Measurements from ENCODE around the gene OTOS. TPM values are rescaled to one million over a fixed set of nuclear protein-coding genes. Genes with fewer than 3 reads are reported as not detected.

OTOS gene
- total RNA-seq, 1 experiment from 2014 or later: not detected

- no peaks in the 10 kb centered on the region for H3K36me3 ChIP-seq
- no peaks in the 10 kb centered on the region for H3K4me1 ChIP-seq (replicated peaks)
- peaks cover 2% of the 10 kb centered on the region; the same call in 1 of the 2 replicates for H3K9me3 ChIP-seq (replicated peaks)
- H3K4me3 ChIP-seq: no peak overlapping the region
- no peak overlapping the region for H3K27ac ChIP-seq
- peaks cover 23% of the 10 kb centered on the region for H3K27me3 ChIP-seq (replicated peaks)
- DNase-seq (ENCODE audit: low read depth in 1 of 2, low spot score in 2 of 2): no peak
These were observed 14.1 kb upstream of the OTOS start for GRCh38 chr2:240154606-240155005.

DNA sequence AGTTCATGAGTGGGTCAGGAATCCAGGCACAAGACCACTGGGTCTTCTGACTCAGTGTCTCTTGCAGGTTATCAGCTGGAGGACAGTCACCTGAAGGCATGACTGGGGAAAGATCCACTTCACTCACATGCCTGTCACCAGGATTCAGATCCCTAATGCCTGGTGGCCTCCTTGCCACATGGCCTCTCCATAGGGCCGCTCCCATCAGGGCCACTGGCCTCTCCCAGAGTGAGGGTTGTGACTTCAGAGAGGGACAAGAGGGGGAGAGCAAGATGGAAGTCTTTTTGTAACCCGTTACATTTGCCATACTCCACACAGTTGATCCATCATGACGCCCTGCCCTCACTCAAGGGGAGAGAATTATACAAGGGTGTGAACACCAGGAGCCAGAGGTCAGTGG is 13.0 kb upstream of the OTOS start:
- H3K4me1 ChIP-seq (replicated peaks): no peaks in the 10 kb centered on the region
- no peak overlapping the region for H3K27ac ChIP-seq
- H3K4me3 ChIP-seq: no peak overlapping the region
- H3K36me3 ChIP-seq: no peaks in the 10 kb centered on the region
- peaks cover 23% of the 10 kb centered on the region for H3K27me3 ChIP-seq (replicated peaks)
- no peak for DNase-seq (ENCODE audit: low read depth in 1 of 2, low spot score in 2 of 2)
- H3K9me3 ChIP-seq (replicated peaks): peaks cover 2% of the 10 kb centered on the region; the same call in 1 of the 2 replicates

GRCh38 chr2:240151477-240152031 is 11.1 kb upstream of the OTOS start:
- Histone ChIP-seq H3K36me3 (no peaks in the 10 kb centered on the region), H3K27me3 (replicated peaks) (peaks cover 23% of the 10 kb centered on the region), H3K4me1 (replicated peaks) (no peaks in the 10 kb centered on the region), H3K27ac (no peak overlapping the region), H3K9me3 (replicated peaks) (peaks cover 2% of the 10 kb centered on the region; the same call in 1 of the 2 replicates), H3K4me3 (no peak overlapping the region)
- DNase-seq (ENCODE audit: low read depth in 1 of 2, low spot score in 2 of 2): no peak

DNA sequence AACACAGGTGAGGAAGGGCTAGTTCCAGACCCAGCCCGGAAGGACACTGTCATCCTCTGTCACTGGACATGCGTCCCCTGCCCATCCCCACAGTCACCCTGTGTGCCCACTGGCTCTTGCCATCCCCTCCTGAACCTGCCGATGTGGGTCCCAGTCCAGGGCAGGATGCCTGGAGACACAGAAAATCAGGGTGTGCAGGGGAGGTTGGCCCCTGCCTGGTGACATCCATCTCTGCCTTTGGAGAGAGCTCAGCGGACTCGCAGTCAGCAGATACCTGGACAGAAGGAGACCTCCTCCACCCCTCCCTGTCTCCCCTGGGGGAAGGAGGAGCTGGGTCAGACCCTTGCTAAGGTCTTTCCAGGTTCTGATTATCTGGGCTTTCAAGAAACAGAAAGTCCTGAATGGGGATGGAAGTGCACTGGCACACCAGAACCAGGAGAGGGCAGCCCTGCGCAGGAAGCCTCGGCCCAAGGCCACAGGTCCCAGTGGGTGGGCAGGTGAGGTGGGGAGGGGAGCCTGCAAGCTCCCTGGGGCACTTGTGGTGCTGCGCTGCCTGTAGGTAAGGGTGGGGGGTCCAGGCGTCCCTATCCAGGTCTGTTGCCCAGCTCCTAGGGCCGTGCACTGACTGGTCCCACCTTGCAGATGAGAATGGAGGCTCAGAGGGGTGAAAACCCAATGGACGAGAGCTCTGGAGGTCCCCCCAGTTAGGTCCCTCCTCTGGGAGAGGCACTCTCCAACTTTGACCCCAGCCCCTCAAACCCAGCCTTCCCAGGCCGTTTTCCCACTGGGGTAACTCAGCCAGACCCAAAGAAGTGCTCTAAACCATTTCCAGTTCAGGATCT is 9.7 kb upstream of the OTOS start:
- Histone ChIP-seq H3K36me3 (no peaks in the 10 kb centered on the region), H3K27ac (no peak overlapping the region), H3K4me1 (replicated peaks) (no peaks in the 10 kb centered on the region), H3K27me3 (replicated peaks) (peaks cover 10% of the 10 kb centered on the region), H3K4me3 (no peak overlapping the region), H3K9me3 (replicated peaks) (peaks cover 2% of the 10 kb centered on the region; the same call in 1 of the 2 replicates)
- DNase-seq (ENCODE audit: low read depth in 1 of 2, low spot score in 2 of 2): no peak

DNA sequence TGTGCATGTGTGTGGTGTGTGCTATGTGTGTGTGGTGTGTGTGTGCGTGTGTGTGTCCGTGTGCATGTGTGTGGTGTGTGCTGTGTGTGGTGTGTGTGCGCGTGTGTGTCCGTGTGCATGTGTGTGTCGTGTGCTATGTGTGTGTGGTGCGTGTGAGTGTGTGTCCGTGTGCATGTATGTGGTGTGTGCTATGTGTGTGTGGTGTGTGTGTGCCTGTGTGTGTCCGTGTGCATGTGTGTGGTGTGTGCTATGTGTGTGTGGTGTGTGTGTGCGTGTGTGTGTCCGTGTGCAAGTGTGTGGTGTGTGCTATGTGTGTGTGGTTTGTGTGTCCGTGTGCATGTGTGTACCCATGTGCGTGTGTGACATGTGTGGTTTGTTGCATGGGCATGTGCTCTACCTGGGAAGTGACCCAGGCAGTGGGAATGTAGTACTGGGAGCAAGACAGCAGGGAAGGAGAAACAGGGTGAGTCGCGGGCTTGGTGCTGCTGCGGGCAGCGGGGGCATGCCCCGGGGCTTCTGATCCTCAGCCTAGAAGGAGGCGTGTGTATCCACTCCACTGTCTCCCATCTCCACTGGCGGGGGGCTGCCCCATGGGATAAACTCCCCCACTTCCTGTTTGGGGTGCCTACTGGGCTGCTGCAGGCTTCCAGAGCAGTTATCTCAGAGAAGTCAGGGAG is 7.6 kb upstream of the OTOS start:
- H3K4me3 ChIP-seq: no peak overlapping the region
- H3K9me3 ChIP-seq (replicated peaks): no peaks in the 10 kb centered on the region; the same call in 1 of the 2 replicates
- peaks cover 7% of the 10 kb centered on the region for H3K27me3 ChIP-seq (replicated peaks)
- no peak overlapping the region for H3K27ac ChIP-seq
- DNase-seq (ENCODE audit: low read depth in 1 of 2, low spot score in 2 of 2): no peak
- 0 out of 2 replicates have a peak, but pooled peaks cover 6% of the 10 kb centered on the region for H3K4me1 ChIP-seq (replicated peaks)
- no peaks in the 10 kb centered on the region for H3K36me3 ChIP-seq

DNA sequence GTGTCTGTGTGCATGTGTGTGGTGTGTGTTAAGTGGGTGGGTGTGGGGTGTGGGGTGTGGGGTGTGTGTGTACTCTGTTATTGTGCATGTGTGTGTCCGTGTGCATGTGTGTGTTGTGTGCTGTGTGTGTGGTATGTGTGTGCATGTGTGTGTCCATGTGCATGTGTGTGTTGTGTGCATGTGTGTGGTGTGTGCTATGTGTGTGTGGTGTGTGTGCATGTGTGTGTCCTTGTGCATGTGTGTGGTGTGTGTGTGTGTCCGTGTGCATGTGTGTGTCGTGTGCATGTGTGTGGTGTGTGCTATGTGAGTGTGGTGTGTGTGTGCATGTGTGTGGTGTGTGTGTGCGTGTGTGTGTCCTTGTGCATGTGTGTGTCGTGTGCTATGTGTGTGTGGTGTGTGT is 6.9 kb upstream of the OTOS start:
- Histone ChIP-seq H3K36me3 (no peaks in the 10 kb centered on the region), H3K27me3 (replicated peaks) (peaks cover 4% of the 10 kb centered on the region), H3K4me1 (replicated peaks) (0 out of 2 replicates have a peak, but pooled peaks cover 6% of the 10 kb centered on the region)

DNA sequence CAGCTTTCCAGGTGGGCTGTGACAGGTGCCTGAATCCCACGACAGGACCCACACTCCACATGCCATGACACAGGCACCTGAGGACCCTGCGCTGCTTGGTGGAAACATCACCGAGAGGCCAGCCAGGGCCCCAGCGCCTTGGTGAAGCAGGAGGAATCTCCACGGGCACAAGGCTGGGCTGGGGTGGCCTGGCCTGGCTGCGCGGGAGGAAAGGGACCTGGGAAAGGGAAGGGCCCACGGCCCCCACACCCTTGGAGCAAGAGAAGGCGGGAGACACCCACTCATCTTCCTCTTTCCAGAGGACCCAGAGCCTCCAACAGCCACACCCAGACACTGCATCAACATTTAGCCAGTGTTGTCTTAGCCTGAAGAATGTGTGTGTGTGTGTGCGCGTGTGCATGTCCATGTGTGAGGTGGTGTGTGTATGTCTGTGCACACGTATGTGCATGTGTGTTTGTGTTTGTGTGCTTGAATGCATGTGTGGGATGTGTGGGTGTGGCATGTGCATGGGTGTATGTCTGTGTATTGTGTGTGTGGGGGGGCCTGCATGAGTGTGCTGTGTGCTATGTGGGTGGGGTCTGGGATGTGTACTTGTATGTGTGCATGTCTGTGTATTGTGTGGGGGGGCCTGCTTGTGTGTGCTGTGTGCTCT is 6.3 kb upstream of the OTOS start:
- no peak for DNase-seq (ENCODE audit: low read depth in 1 of 2, low spot score in 2 of 2)
- H3K36me3 ChIP-seq: no peaks in the 10 kb centered on the region
- H3K9me3 ChIP-seq (replicated peaks): no peaks in the 10 kb centered on the region
- no peak overlapping the region for H3K27ac ChIP-seq
- no peak overlapping the region for H3K4me3 ChIP-seq
- 0 out of 2 replicates have a peak, but pooled peaks cover 6% of the 10 kb centered on the region for H3K4me1 ChIP-seq (replicated peaks)
- peaks cover 3% of the 10 kb centered on the region; the same call in 1 of the 2 replicates for H3K27me3 ChIP-seq (replicated peaks)

More for the DNA sequence above, 6.9 kb upstream of the OTOS start:
- no peak for DNase-seq (ENCODE audit: low read depth in 1 of 2, low spot score in 2 of 2)
- no peak overlapping the region for H3K4me3 ChIP-seq
- H3K9me3 ChIP-seq (replicated peaks): no peaks in the 10 kb centered on the region
- no peak overlapping the region for H3K27ac ChIP-seq

GRCh38 chr2:240146141-240146561 is 5.7 kb upstream of the OTOS start:
- Histone ChIP-seq H3K4me3 (no peak overlapping the region), H3K36me3 (no peaks in the 10 kb centered on the region), H3K27ac (no peak overlapping the region), H3K27me3 (replicated peaks) (peaks cover 9% of the 10 kb centered on the region; the same call in 1 of the 2 replicates), H3K9me3 (replicated peaks) (no peaks in the 10 kb centered on the region), H3K4me1 (replicated peaks) (0 out of 2 replicates have a peak, but pooled peaks cover 6% of the 10 kb centered on the region)
- DNase-seq (ENCODE audit: low read depth in 1 of 2, low spot score in 2 of 2): no peak

- Histone ChIP-seq H3K27me3 (replicated peaks) (peaks cover 13% of the 10 kb centered on the region; the same call in 1 of the 2 replicates), H3K9me3 (replicated peaks) (no peaks in the 10 kb centered on the region), H3K27ac (no peak overlapping the region), H3K4me1 (replicated peaks) (0 out of 2 replicates have a peak, but pooled peaks cover 6% of the 10 kb centered on the region), H3K36me3 (no peaks in the 10 kb centered on the region), H3K4me3 (no peak overlapping the region)
- DNase-seq (ENCODE audit: low read depth in 1 of 2, low spot score in 2 of 2): no peak
These were observed 5.0 kb upstream of the OTOS start for GRCh38 chr2:240145461-240145860.

DNA sequence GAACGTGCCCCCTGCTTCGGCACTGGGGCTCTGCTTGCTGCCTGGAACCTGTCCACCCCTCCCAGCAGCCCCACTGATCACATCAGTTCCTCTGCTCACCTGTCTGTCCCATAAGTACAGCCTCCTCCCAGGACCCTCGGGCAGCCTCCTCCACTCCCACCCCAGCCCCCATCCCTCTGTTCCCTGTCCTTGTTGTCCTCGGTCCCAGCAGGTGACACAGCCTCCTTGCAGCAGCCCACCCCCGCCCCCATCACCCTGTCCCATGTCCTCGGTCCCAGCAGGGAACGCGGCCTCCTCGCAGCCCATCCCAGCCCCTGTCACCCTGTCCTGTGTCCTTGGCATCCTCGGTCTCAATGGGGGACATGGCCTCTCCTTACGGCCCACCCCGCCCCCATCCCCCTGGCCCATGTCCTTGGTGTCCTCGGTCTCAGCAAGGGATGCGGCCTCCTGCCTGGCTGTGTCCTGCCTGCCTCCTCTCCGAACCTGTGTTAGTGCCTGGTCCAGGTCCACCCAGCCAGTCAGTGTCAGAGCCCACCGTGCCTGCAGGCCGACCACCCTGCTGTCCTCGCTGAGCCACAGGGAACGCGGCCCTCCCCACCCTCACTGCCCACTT is 4.3 kb upstream of the OTOS start:
- no peaks in the 10 kb centered on the region for H3K36me3 ChIP-seq
- DNase-seq (ENCODE audit: low read depth in 1 of 2, low spot score in 2 of 2): no peak
- 0 out of 2 replicates have a peak, but pooled peaks cover 6% of the 10 kb centered on the region for H3K4me1 ChIP-seq (replicated peaks)
- H3K27me3 ChIP-seq (replicated peaks): peaks cover 14% of the 10 kb centered on the region; the same call in 1 of the 2 replicates
- no peaks in the 10 kb centered on the region for H3K9me3 ChIP-seq (replicated peaks)
- H3K27ac ChIP-seq: no peak overlapping the region
- H3K4me3 ChIP-seq: no peak overlapping the region

DNA sequence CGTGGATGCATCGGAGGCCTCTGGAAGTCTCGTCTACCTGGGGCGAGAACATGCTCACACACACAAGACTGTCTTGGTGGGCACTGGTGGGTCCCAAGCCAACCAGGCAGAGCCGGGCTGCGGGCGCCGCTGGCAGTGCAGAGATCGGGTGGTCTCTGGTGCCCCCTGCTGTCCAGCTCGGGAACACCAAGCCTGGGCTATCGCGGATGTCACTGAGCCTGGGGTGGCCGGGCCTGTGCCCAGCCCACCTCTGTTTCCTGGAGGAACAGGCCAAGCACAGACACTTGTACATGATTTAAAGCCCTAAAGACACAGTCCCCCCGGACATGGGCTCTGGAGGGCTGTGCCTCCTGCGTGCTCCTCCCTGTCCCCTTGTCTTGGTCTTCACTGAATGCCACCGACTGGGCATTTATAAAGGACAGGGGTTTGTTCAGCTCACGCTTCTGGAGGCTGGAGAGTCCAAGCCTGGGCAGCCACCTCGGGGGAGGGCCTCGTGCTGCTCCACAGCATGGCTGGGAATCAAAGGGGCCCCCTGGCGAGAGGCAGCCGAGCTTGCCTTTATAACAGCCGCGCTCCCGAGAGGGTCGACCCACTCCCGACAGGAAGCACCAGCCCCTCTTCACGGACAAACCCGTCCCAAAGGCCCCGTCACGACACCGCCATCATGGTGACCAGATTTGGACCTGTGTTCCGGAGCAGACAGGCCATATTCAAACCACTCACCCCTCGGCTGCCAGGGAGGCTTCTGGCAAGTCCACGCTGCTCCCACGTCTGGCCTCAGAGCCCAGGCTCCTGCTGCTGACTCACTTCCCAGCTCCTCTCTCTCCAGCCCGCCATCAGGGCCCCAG is 3.6 kb upstream of the OTOS start:
- Histone ChIP-seq H3K4me3 (no peak overlapping the region), H3K27me3 (replicated peaks) (peaks cover 17% of the 10 kb centered on the region; the same call in 1 of the 2 replicates), H3K27ac (no peak overlapping the region), H3K36me3 (no peaks in the 10 kb centered on the region), H3K4me1 (replicated peaks) (0 out of 2 replicates have a peak, but pooled peaks cover 6% of the 10 kb centered on the region), H3K9me3 (replicated peaks) (no peaks in the 10 kb centered on the region)
- peak; percentile 52 to 71 for DNase-seq (ENCODE audit: low read depth in 1 of 2, low spot score in 2 of 2)

GRCh38 chr2:240143276-240143675 is 2.8 kb upstream of the OTOS start:
- no peak for DNase-seq (ENCODE audit: low read depth in 1 of 2, low spot score in 2 of 2)
- Histone ChIP-seq H3K36me3 (no peaks in the 10 kb centered on the region), H3K9me3 (replicated peaks) (no peaks in the 10 kb centered on the region), H3K4me3 (no peak overlapping the region), H3K4me1 (replicated peaks) (0 out of 2 replicates have a peak, but pooled peaks cover 6% of the 10 kb centered on the region), H3K27me3 (replicated peaks) (peaks cover 17% of the 10 kb centered on the region; the same call in 1 of the 2 replicates), H3K27ac (no peak overlapping the region)
